IMR-90 (cell line): ENCODE measurements around the gene MFAP3L. TPM values are rescaled to one million over a fixed set of nuclear protein-coding genes. Genes with fewer than 3 reads are reported as not detected.

Experiments used
- ATAC-seq: fragments of 200-7000 bp; cut with Tn5 transposase; 2 replicates; pipeline ENCODE4 v1.9.1; 2020; ENCODE audit warnings: low read depth, mild to moderate bottlenecking, moderate library complexity
- BruUV-seq: library from RNA; stranded (reverse); fragments of 400-500 nt; replicated peaks from 2 replicates; lab custom pipeline; 2021; lab: Mats Ljungman, UMichigan
- CTCF ChIA-PET: fragments of 300-600 bp; formaldehyde crosslinking; extraction: SDS; loops from one replicate; lab custom pipeline; 2021; ENCODE audit warnings: antibody characterized with exemption; lab: Yijun Ruan, JAX
- POLR2A ChIA-PET: fragments of 300-600 bp; sonication (Branson Sonifier 250); formaldehyde crosslinking; loops from one replicate; lab custom pipeline; 2022; ENCODE audit warnings: antibody characterized with exemption; ENCODE audit not compliant: unreplicated experiment; lab: Charles Lee
- DNase-seq: peaks from one replicate; pipeline ENCODE4 v3.0.0; 2013
- H2AFZ ChIP-seq: replicated peaks from 2 replicates; pipeline ENCODE3; 2013; ENCODE audit warnings: low read length, mild to moderate bottlenecking; ENCODE audit not compliant: poor library complexity
- H2AK5ac ChIP-seq: 2 replicates; pipeline ENCODE4 v1.6.1; 2013; ENCODE audit warnings: low read depth, low read length, inconsistent platforms
- H2AK9ac ChIP-seq: replicated peaks from 2 replicates; pipeline ENCODE3; 2013; ENCODE audit warnings: mild to moderate bottlenecking, low read depth, low read length, moderate library complexity; ENCODE audit not compliant: poor library complexity
- H2BK120ac ChIP-seq: 2 replicates; pipeline ENCODE4 v1.6.1; 2013; ENCODE audit warnings: low read depth, low read length, inconsistent platforms
- H2BK15ac ChIP-seq: 3 replicates; pipeline ENCODE4 v1.6.1; 2013; ENCODE audit warnings: low read depth, low read length, inconsistent platforms
- H2BK20ac ChIP-seq: 2 replicates; pipeline ENCODE4 v1.6.1; 2013; ENCODE audit warnings: low read depth, mild to moderate bottlenecking, inconsistent platforms, low read length, moderate library complexity
- H2BK5ac ChIP-seq: 2 replicates; pipeline ENCODE4 v1.6.1; 2013; ENCODE audit warnings: mild to moderate bottlenecking, low read depth, low read length, inconsistent platforms; ENCODE audit not compliant: poor library complexity, severe bottlenecking
- H3K14ac ChIP-seq: replicated peaks from 2 replicates; pipeline ENCODE4 v1.6.1; 2013; ENCODE audit warnings: low read depth, low read length, inconsistent platforms
- H3K18ac ChIP-seq: 2 replicates; pipeline ENCODE4 v1.6.1; 2013; ENCODE audit warnings: low read depth, low read length, control low read depth
- H3K23ac ChIP-seq: 2 replicates; pipeline ENCODE4 v1.6.1; 2013; ENCODE audit warnings: low read depth, low read length, inconsistent platforms
- H3K27ac ChIP-seq: 2 replicates; pipeline ENCODE4 v1.5.1; 2013; ENCODE audit warnings: mild to moderate bottlenecking, control low read depth, low read length; ENCODE audit not compliant: insufficient read depth
- H3K27me3 ChIP-seq: 2 replicates; pipeline ENCODE4 v1.6.1; 2013; ENCODE audit warnings: low read length; ENCODE audit not compliant: control insufficient read depth, insufficient read depth
- H3K36me3 ChIP-seq: 2 replicates; pipeline ENCODE4 v1.6.1; 2013; ENCODE audit warnings: low read length, mixed read lengths; ENCODE audit not compliant: control insufficient read depth, insufficient read depth
- H3K4ac ChIP-seq: 2 replicates; pipeline ENCODE4 v1.6.1; 2013; ENCODE audit warnings: low read depth, low read length, inconsistent platforms
- H3K4me1 ChIP-seq: 2 replicates; pipeline ENCODE4 v1.6.1; 2013; ENCODE audit warnings: low read length, mixed read lengths; ENCODE audit not compliant: control insufficient read depth, insufficient read depth
- H3K4me2 ChIP-seq: 2 replicates; pipeline ENCODE4 v1.6.1; 2013; ENCODE audit warnings: low read depth, mild to moderate bottlenecking, control low read depth, low read length, moderate library complexity
- H3K4me3 ChIP-seq: 2 replicates; pipeline ENCODE4 v1.5.1; 2013; ENCODE audit warnings: low read depth, mild to moderate bottlenecking, control low read depth, low read length, moderate library complexity; ENCODE audit not compliant: insufficient read depth
- H3K56ac ChIP-seq: 2 replicates; pipeline ENCODE4 v1.6.1; 2013; ENCODE audit warnings: low read length, inconsistent platforms; ENCODE audit not compliant: insufficient read depth; ENCODE audit errors: extremely low read depth
- H3K79me1 ChIP-seq, 2 experiments: 2 replicates each; pipeline ENCODE4 v1.6.1; 2013; ENCODE audit warnings: low read length in 2 of 2, inconsistent platforms in 1 of 2, low read depth in 1 of 2
- H3K9ac ChIP-seq: 2 replicates; pipeline ENCODE4 v1.6.1; 2013; ENCODE audit warnings: low read depth, low read length, control low read depth
- H3K9me1 ChIP-seq: 2 replicates; pipeline ENCODE4 v1.6.1; 2013; ENCODE audit warnings: low read length, inconsistent platforms; ENCODE audit not compliant: insufficient read depth
- H3K9me3 ChIP-seq: 2 replicates; pipeline ENCODE4 v1.6.1; 2013; ENCODE audit warnings: low read length; ENCODE audit not compliant: control insufficient read depth, insufficient read depth
- H4K20me1 ChIP-seq: 2 replicates; pipeline ENCODE4 v1.6.1; 2013; ENCODE audit warnings: low read length, inconsistent platforms; ENCODE audit not compliant: insufficient read depth
- H4K5ac ChIP-seq: 2 replicates; pipeline ENCODE4 v1.6.1; 2013; ENCODE audit warnings: mild to moderate bottlenecking, low read depth, low read length, control low read depth
- H4K8ac ChIP-seq, 2 experiments: 2 replicates each; pipeline ENCODE4 v1.6.1; 2013; ENCODE audit warnings: low read depth in 2 of 2, low read length in 2 of 2, control low read depth in 1 of 2, inconsistent platforms in 1 of 2
- H4K91ac ChIP-seq: 2 replicates; pipeline ENCODE4 v1.6.1; 2013; ENCODE audit warnings: low read depth, low read length, inconsistent platforms; ENCODE audit not compliant: insufficient read depth
- BHLHE40 ChIP-seq: fragments of 150-350 bp; IDR thresholded peaks from 2 replicates; pipeline ENCODE4 v1.6.1; 2016; ENCODE audit warnings: mild to moderate bottlenecking, low read depth, low read length
- CEBPB ChIP-seq: IDR thresholded peaks from 2 replicates; pipeline ENCODE4 v1.6.1; 2012; ENCODE audit warnings: low read depth, low read length, improper control_type of control experiment
- CHD1 ChIP-seq: IDR thresholded peaks from 2 replicates; pipeline ENCODE4 v1.6.1; 2012; ENCODE audit warnings: low read depth, low read length, improper control_type of control experiment
- FOS ChIP-seq: fragments of 150-350 bp; IDR thresholded peaks from 2 replicates; pipeline ENCODE4 v1.6.1; 2016; ENCODE audit warnings: low read depth, low read length
- MAFK ChIP-seq: IDR thresholded peaks from 2 replicates; pipeline ENCODE4 v1.6.1; 2012; ENCODE audit warnings: low read depth, low read length, improper control_type of control experiment
- MAZ ChIP-seq: IDR thresholded peaks from 2 replicates; pipeline ENCODE4 v1.6.1; 2012; ENCODE audit warnings: low read depth, mild to moderate bottlenecking, low read length, improper control_type of control experiment, moderate library complexity, borderline replicate concordance
- MXI1 ChIP-seq: IDR thresholded peaks from 2 replicates; pipeline ENCODE4 v1.6.1; 2012; ENCODE audit warnings: low read depth, mild to moderate bottlenecking, low read length, moderate library complexity, borderline replicate concordance
- NFE2L2 ChIP-seq: fragments of 150-350 bp; IDR thresholded peaks from 2 replicates; pipeline ENCODE4 v1.6.1; 2016; ENCODE audit warnings: low read depth, mild to moderate bottlenecking, low read length
- POLR2A ChIP-seq: IDR thresholded peaks from 2 replicates; pipeline ENCODE4 v1.6.1; 2012; ENCODE audit warnings: mild to moderate bottlenecking, low read depth, low read length
- RAD21 ChIP-seq: IDR thresholded peaks from 2 replicates; pipeline ENCODE4 v1.6.1; 2012; ENCODE audit warnings: low read length, improper control_type of control experiment
- RCOR1 ChIP-seq: IDR thresholded peaks from 2 replicates; pipeline ENCODE4 v1.6.1; 2012; ENCODE audit warnings: mild to moderate bottlenecking, low read length, improper control_type of control experiment; ENCODE audit not compliant: insufficient replicate concordance
- RFX5 ChIP-seq: IDR thresholded peaks from 2 replicates; pipeline ENCODE4 v1.8.0; 2012; ENCODE audit warnings: low read depth, mild to moderate bottlenecking, low read length, moderate library complexity
- SMC3 ChIP-seq: fragments of 150-350 bp; IDR thresholded peaks from 2 replicates; pipeline ENCODE4 v1.6.1; 2016; ENCODE audit warnings: low read depth, mild to moderate bottlenecking, antibody characterized with exemption, low read length, moderate library complexity
- WGBS, 2 experiments: methylation state at CpG; one replicate each; pipeline versions ENCODE4 v1.1.5 to v1.1.7; 2013; ENCODE audit warnings: missing lambda C conversion rate in 2 of 2; ENCODE audit not compliant: insufficient read length in 1 of 2; ENCODE audit errors: extremely low coverage in 2 of 2; 5-methylcytosine and 5-hydroxymethylcytosine counted together
- dilution Hi-C: fragments of 300-500 bp; cut with HindIII; formaldehyde crosslinking; loops from one replicate; pipeline ENCODE4 v1.14.3; 2018; ENCODE audit warnings: low sequenced_read_pairs; ENCODE audit not compliant: unreplicated experiment
- in situ Hi-C: fragments of 300-500 bp; cut with MboI; formaldehyde crosslinking; loops from 3 replicates; pipeline ENCODE4 v1.14.3; 2019; ENCODE audit warnings: low sequenced_read_pairs, inconsistent platforms, mixed read lengths
- intact Hi-C: fragments of 100-400 bp; cut with micrococcal nuclease; formaldehyde crosslinking; loops from 2 replicates; pipeline ENCODE4 v1.10.0; 2022
- polyA plus RNA-seq, 3 experiments: library from polyadenylated mRNA; depleted of rRNA; stranded (reverse); fragments of >200 nt; gene quantifications; 2 replicates each; pipeline ENCODE4 v1.2.3, GENCODE V29; 2012; ENCODE audit warnings: low replicate concordance in 1 of 3
- total RNA-seq: library from RNA; depleted of rRNA; stranded (reverse); fragments of >200 nt; gene quantifications from 2 replicates; pipeline ENCODE4 v1.2.3, GENCODE V29; 2012
- TF ChIP-seq, protein P1 (sequence below): fragments of 150-350 bp; IDR thresholded peaks from 2 replicates; pipeline ENCODE4 v1.6.1; 2016; ENCODE audit warnings: low read depth, mild to moderate bottlenecking, low read length, moderate library complexity, borderline replicate concordance
- TF ChIP-seq, protein P2 (sequence below): conservative IDR thresholded peaks from 2 replicates; pipeline ENCODE4 v1.5.1; 2012; ENCODE audit warnings: mild to moderate bottlenecking, low read depth, low read length, improper control_type of control experiment
- TF ChIP-seq, protein P3 (sequence below): fragments of 150-350 bp; IDR thresholded peaks from 2 replicates; pipeline ENCODE4 v1.6.1; 2017; ENCODE audit warnings: mild to moderate bottlenecking, antibody characterized with exemption, low read length, low read depth

MFAP3L gene
- total and polyA plus RNA-seq, 2 of the 4 experiments (the other 2 are of a cell fraction) = 0.22 to 0.36 TPM

DNA sequence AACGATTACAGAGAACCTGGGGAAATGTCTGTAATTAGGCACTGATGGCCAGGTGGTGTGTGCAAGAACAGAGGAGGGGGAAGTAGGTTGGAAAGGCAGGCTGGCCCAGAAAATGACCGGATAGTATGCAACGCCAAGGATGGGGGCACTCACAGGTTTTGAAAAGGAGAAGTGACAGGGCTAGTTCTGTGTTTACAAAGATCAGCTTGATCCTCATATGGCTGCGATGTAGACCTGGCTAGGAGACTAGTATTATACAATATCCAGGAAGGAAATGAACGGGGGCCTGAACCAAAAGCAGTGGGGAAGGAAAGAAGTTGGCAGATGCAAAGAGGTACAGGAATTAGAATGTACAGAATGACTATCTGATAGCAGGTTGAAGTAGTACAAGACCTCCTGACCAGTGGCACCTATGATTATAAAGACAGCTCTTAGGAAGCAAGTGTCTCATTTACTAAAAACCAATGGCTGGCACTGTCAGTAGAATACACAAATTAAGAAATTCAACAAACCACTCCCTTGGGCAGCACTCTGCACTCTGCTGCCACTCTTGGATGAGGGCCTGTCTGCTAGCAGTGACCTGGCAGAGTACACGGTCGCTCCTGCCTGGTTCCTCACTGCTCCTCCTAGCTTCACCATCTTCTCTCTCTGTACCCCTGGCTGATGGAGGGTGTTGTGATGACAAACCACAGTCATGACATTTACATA, 14.1 kb downstream of the MFAP3L start:
- ChIA-PET CTCF (no interaction called here), POLR2A (interaction anchor here (0.5 kb wide), 1 partner anchor 30 kb away, joined by 3 read pairs; no protein-coding TSS in a partner anchor)
- Histone ChIP-seq H3K9me3 (no peaks in the 10 kb centered on the region), H3K23ac (no peak overlapping the region), H3K4ac (no peak overlapping the region), H4K5ac (no peak overlapping the region), H2AFZ (no peak overlapping the region), H2AK5ac (no peak overlapping the region), H2BK5ac (no peak overlapping the region), H2BK20ac (no peak overlapping the region), H3K56ac (no peak overlapping the region), H4K91ac (no peak overlapping the region), H2AK9ac (no peak overlapping the region), H3K79me1 (no peaks in the 10 kb centered on the region), H2BK15ac (no peak overlapping the region), H4K20me1 (no peaks in the 10 kb centered on the region), H3K27me3 (no peaks in the 10 kb centered on the region), H3K14ac (no peak overlapping the region), H3K9me1 (no peaks in the 10 kb centered on the region), H3K36me3 (no peaks in the 10 kb centered on the region), H3K4me1 (no peaks in the 10 kb centered on the region), H3K4me3 (no peak overlapping the region), H4K8ac (no peak overlapping the region), H3K4me2 (no peak overlapping the region), H3K27ac (no peak overlapping the region), H2BK120ac (no peak overlapping the region), H3K18ac (no peak overlapping the region), H3K9ac (no peak overlapping the region)
- 57% methylated on average over 3 of the region's 7 CpGs; no CpG with 5 or more reads in 1 of the 2 experiments for WGBS, 2 experiments
- no TSS peak for BruUV-seq
- TF ChIP-seq MAZ (no peak), SMC3 (no peak), CHD1 (no peak), RFX5 (no peak), NFE2L2 (no peak), FOS (no peak), BHLHE40 (no peak), MXI1 (no peak), RAD21 (no peak), POLR2A (no peak), CEBPB (no peak), RCOR1 (no peak), MAFK (no peak)
- TF ChIP-seq, protein P1, sequence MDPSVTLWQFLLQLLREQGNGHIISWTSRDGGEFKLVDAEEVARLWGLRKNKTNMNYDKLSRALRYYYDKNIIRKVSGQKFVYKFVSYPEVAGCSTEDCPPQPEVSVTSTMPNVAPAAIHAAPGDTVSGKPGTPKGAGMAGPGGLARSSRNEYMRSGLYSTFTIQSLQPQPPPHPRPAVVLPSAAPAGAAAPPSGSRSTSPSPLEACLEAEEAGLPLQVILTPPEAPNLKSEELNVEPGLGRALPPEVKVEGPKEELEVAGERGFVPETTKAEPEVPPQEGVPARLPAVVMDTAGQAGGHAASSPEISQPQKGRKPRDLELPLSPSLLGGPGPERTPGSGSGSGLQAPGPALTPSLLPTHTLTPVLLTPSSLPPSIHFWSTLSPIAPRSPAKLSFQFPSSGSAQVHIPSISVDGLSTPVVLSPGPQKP = no peak
- TF ChIP-seq, protein P2, sequence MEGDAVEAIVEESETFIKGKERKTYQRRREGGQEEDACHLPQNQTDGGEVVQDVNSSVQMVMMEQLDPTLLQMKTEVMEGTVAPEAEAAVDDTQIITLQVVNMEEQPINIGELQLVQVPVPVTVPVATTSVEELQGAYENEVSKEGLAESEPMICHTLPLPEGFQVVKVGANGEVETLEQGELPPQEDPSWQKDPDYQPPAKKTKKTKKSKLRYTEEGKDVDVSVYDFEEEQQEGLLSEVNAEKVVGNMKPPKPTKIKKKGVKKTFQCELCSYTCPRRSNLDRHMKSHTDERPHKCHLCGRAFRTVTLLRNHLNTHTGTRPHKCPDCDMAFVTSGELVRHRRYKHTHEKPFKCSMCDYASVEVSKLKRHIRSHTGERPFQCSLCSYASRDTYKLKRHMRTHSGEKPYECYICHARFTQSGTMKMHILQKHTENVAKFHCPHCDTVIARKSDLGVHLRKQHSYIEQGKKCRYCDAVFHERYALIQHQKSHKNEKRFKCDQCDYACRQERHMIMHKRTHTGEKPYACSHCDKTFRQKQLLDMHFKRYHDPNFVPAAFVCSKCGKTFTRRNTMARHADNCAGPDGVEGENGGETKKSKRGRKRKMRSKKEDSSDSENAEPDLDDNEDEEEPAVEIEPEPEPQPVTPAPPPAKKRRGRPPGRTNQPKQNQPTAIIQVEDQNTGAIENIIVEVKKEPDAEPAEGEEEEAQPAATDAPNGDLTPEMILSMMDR = no peak
- TF ChIP-seq, protein P3, sequence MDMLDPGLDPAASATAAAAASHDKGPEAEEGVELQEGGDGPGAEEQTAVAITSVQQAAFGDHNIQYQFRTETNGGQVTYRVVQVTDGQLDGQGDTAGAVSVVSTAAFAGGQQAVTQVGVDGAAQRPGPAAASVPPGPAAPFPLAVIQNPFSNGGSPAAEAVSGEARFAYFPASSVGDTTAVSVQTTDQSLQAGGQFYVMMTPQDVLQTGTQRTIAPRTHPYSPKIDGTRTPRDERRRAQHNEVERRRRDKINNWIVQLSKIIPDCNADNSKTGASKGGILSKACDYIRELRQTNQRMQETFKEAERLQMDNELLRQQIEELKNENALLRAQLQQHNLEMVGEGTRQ = no peak
- DNase-seq (no peak), ATAC-seq (no peak)
- in situ Hi-C loops (no loop called here), dilution Hi-C loops (no loop called here), intact Hi-C loops (no loop called here)
